Esophagus muscularis mucosa (tissue), 4 donors: ENCODE measurements around the gene CTNS.

Source experiments
- CTCF ChIP-seq, 3 experiments: fragments of 200-600 bp in 2 of 3; fragments of 450-650 bp in 1 of 3; sonication (generic) in 2 of 3; IDR thresholded peaks; one replicate each; pipeline ENCODE4 v1.5.1; 2017 to 2019; ENCODE audit warnings: antibody characterized with exemption in 3 of 3, mild to moderate bottlenecking in 2 of 3, moderate library complexity in 1 of 3
- EP300 ChIP-seq: sonication (generic); formaldehyde crosslinking; IDR thresholded peaks from one replicate; pipeline ENCODE4 v1.6.1; 2017; ENCODE audit warnings: antibody characterized with exemption
- POLR2A ChIP-seq: fragments of 450-650 bp; IDR thresholded peaks from one replicate; pipeline ENCODE4 v1.6.1; 2017; ENCODE audit warnings: antibody characterized with exemption, moderate library complexity, mild to moderate bottlenecking, low read depth
- POLR2AphosphoS5 ChIP-seq, 2 donors: sonication (generic); formaldehyde crosslinking; IDR thresholded peaks; one replicate each; pipeline ENCODE4 v1.6.1; 2017; ENCODE audit warnings: antibody characterized with exemption in 2 of 2

DNA sequence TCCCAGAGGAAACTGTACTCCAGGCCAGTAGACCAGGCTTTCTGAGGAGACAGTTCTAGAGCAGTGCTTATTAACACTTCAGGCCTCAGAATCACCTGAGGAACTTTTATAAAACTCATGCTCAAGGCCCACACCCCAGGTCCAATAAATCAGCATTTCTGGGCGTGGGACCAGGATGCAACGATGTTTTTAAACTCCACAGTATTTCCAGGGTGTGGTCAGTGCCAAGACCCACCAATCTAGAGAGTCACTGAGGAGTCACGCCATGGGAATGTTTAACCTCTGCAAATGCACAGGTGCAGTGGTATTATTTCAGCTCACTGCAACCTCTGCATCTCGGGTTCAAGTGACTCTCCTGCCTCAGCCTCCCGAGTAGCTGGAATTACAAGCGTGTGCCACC, 23.4 kb upstream of the CTNS start:
- no peak for TF ChIP-seq CTCF (IDR thresholded peaks at IDR 0.05)
- no peak for TF ChIP-seq POLR2A
- no peak for TF ChIP-seq POLR2AphosphoS5 (IDR thresholded peaks at IDR 0.05)
- TF ChIP-seq EP300, result no peak
